ENCODE results near the gene TAS2R19.

GRCh38 chr12:11040162-11040561 lies 17.7 kb upstream of the TAS2R19 start:
- TF ChIP-seq CTCF (IDR thresholded peaks at IDR 0.05) = no peak
- no peak for TF ChIP-seq POLR2AphosphoS5 (IDR thresholded peaks at IDR 0.05)
- no peak for TF ChIP-seq EP300 (IDR thresholded peaks at IDR 0.05)
- no peak for TF ChIP-seq POLR2A (IDR thresholded peaks at IDR 0.05)

Data from stomach (tissue), 4 donors.